SU-DHL-6 (cell line): ENCODE results near the gene SFMBT2.

ENCODE experiments used
- H2AFZ ChIP-seq: fragments of 200-600 bp; sonication (generic); 2 replicates; pipeline ENCODE4 v1.6.1; 2014; ENCODE audit warnings: low read depth, mild to moderate bottlenecking, moderate library complexity, mixed read lengths, antibody characterized with exemption, low read length; ENCODE audit not compliant: severe bottlenecking
- H3F3A ChIP-seq: fragments of 200-600 bp; shearing (Covaris generic); 2 replicates; pipeline ENCODE4 v1.6.0; 2016; ENCODE audit warnings: antibody characterized with exemption, mild to moderate bottlenecking; ENCODE audit not compliant: insufficient read depth
- H3K27ac ChIP-seq: fragments of 200-600 bp; sonication (generic); 2 replicates; pipeline ENCODE4 v1.5.1; 2016; ENCODE audit warnings: low read depth, mild to moderate bottlenecking, low read length, moderate library complexity, mixed read lengths
- H3K27me3 ChIP-seq: fragments of 200-600 bp; sonication (generic), shearing (Covaris generic); 2 replicates; pipeline ENCODE4 v1.6.0; 2014; ENCODE audit warnings: mild to moderate bottlenecking, low read length
- H3K36me3 ChIP-seq: fragments of 200-600 bp; sonication (generic); 2 replicates; pipeline ENCODE4 v1.6.1; 2014; ENCODE audit warnings: mild to moderate bottlenecking, low read length, mixed read lengths
- H3K4me2 ChIP-seq: fragments of 300-600, 200-600 bp; shearing (Covaris generic), sonication (generic); 2 replicates; pipeline ENCODE4 v1.6.0; 2014; ENCODE audit warnings: low read length, low read depth, mild to moderate bottlenecking; ENCODE audit not compliant: poor library complexity, severe bottlenecking
- H3K4me3 ChIP-seq: fragments of 200-600 bp; sonication (generic); 2 replicates; pipeline ENCODE4 v1.5.1; 2014; ENCODE audit warnings: antibody characterized with exemption, low read length, mild to moderate bottlenecking, mixed read lengths; ENCODE audit not compliant: insufficient read depth, poor library complexity, severe bottlenecking
- H3K79me2 ChIP-seq: fragments of 200-600 bp; sonication (generic); 2 replicates; pipeline ENCODE4 v1.6.1; 2014; ENCODE audit warnings: mild to moderate bottlenecking, low read length, moderate library complexity; ENCODE audit not compliant: insufficient read depth
- H3K9ac ChIP-seq: fragments of 200-600 bp; sonication (generic); 2 replicates; pipeline ENCODE4 v1.7.0; 2014; ENCODE audit warnings: mild to moderate bottlenecking, low read length
- H3K9me2 ChIP-seq: fragments of 200-600 bp; sonication (generic); replicated peaks from 2 replicates; pipeline ENCODE4 v1.6.1; 2014; ENCODE audit warnings: low read length; ENCODE audit not compliant: insufficient read depth
- H3K9me3 ChIP-seq: fragments of 200-600 bp; sonication (generic); 2 replicates; pipeline ENCODE4 v1.6.1; 2014; ENCODE audit warnings: low read length, mixed read lengths; ENCODE audit not compliant: insufficient read depth
- H4K20me1 ChIP-seq: fragments of 200-600 bp; sonication (generic); 2 replicates; pipeline ENCODE4 v1.6.1; 2014; ENCODE audit warnings: low read depth, mild to moderate bottlenecking, antibody characterized with exemption, low read length, moderate library complexity, mixed read lengths
- CTCF ChIP-seq: fragments of 200-600 bp; sonication (generic); IDR thresholded peaks from one replicate; pipeline ENCODE4 v1.5.1; 2017; ENCODE audit warnings: antibody characterized with exemption, mild to moderate bottlenecking, low read length, moderate library complexity; ENCODE audit not compliant: insufficient read depth, poor library complexity, severe bottlenecking
- EZH2phosphoT487 ChIP-seq: fragments of 200-600 bp; sonication (generic), shearing (Covaris generic); conservative IDR thresholded peaks from 2 replicates; pipeline ENCODE4 v1.6.1; 2018; ENCODE audit warnings: mild to moderate bottlenecking, antibody characterized with exemption, low read length, moderate library complexity, mixed read lengths

The SFMBT2 gene

DNA sequence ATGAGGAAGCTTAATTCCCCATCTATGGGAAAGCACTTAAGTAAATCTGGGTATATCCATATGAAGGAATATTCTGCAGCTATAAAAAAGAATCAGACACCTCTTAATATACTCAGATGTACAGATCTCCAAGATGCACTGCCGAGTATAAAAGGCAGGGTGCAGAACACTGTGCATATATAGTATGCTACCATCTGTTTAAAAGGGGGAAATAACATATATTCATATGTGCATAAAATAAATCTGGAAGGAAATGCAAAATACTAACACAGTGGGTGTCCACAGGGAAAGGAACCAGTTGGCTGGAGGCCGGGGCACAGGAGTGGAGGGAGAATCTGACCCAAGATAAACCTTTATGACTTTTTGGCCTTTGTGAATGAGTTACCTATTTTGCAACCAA, 201.4 kb downstream of the SFMBT2 start:
- H3K9me2 ChIP-seq, result no peaks in the 10 kb centered on the region
- TF ChIP-seq CTCF, result no peak
- TF ChIP-seq EZH2phosphoT487, result no peak
- H4K20me1 ChIP-seq, result no peaks in the 10 kb centered on the region
- H3K79me2 ChIP-seq, result no peaks in the 10 kb centered on the region
- H3K9me3 ChIP-seq, result no peaks in the 10 kb centered on the region
- no peaks in the 10 kb centered on the region for H3K27me3 ChIP-seq
- no peaks in the 10 kb centered on the region for H3K36me3 ChIP-seq
- H2AFZ ChIP-seq, result no peak overlapping the region
- no peak overlapping the region for H3K9ac ChIP-seq
- no peak overlapping the region for H3K4me3 ChIP-seq
- H3F3A ChIP-seq, result no peaks in the 10 kb centered on the region
- no peak overlapping the region for H3K4me2 ChIP-seq
- no peak overlapping the region for H3K27ac ChIP-seq

DNA sequence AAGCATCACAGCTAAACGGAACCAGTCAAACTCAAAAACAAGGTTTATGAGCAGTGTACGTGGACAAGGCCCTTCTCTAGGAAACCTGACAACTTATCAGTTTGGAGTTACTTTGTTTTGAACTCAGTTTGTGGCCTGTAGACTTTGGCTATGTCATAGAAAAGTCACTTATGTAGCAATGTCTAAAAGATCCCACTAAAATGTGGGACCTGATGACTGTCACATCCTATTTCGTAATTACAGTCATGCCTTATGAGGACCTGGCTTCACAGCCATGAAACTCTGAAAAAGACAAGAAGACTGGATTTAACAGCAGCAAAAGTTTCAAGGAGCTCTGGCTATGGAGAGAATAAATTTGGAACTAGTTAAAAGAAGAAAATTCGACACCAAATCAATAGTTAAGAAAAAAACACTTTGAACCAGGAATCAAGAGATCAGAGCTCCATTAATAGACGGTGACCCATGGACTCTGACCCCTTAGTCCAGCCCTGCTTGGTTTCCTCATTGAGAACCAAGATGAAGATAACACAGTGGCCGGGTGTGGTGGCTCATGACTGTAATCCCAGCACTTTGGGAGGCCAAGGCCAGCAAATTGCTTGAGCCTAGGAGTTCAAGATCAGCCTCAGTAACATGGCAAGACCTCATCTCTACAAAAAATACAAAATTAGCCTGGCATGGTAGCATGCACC, 204.3 kb downstream of the SFMBT2 start:
- Histone ChIP-seq H3K79me2 (no peaks in the 10 kb centered on the region), H3K4me2 (no peak overlapping the region), H3K27ac (no peak overlapping the region), H3K9me3 (no peaks in the 10 kb centered on the region), H3K9ac (no peak overlapping the region), H2AFZ (no peak overlapping the region), H3K27me3 (no peaks in the 10 kb centered on the region), H3K9me2 (no peaks in the 10 kb centered on the region), H3F3A (no peaks in the 10 kb centered on the region), H3K36me3 (no peaks in the 10 kb centered on the region; the same call in 1 of the 2 replicates), H4K20me1 (no peaks in the 10 kb centered on the region), H3K4me3 (no peak overlapping the region)
- TF ChIP-seq CTCF (no peak), EZH2phosphoT487 (no peak)

DNA sequence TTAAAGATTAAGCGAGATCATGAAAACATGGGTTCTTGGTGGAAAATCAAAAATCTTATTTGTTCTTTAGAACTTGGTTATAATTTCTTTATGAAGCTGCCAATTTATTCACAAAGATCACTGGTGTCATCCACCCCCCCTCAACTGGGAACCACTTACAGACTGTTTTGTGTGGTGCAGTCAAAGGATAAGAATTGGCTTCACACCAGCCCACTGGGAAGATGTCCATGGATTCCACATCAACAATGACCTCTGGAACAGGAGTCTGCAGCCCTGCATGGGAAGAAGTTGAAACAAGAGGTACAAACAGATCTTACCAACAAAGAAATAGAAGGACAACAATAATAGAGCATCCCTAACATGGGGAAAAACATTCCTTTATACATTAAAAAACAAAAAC, 205.2 kb downstream of the SFMBT2 start:
- Histone ChIP-seq H3K27me3 (no peaks in the 10 kb centered on the region), H3K9me3 (no peaks in the 10 kb centered on the region), H3K9ac (no peak overlapping the region), H4K20me1 (no peaks in the 10 kb centered on the region), H3F3A (no peaks in the 10 kb centered on the region), H3K36me3 (no peaks in the 10 kb centered on the region; the same call in 1 of the 2 replicates), H3K9me2 (no peaks in the 10 kb centered on the region), H3K79me2 (no peaks in the 10 kb centered on the region), H3K4me3 (no peak overlapping the region), H2AFZ (no peak overlapping the region), H3K4me2 (no peak overlapping the region), H3K27ac (no peak overlapping the region)
- TF ChIP-seq EZH2phosphoT487, result no peak
- no peak for TF ChIP-seq CTCF
